Fibroblast of skin of scalp (primary cell): Measurements from ENCODE around the gene TRIP10.
A peak's percentile ranks its signal among the peaks of the same experiment; 100 is the strongest.
"Not testable (repeated sequence)": the region's sequence is repeated elsewhere in the genome, so short reads cannot be mapped to it uniquely, and the experiment has no call there.

ENCODE experiments used
- DNase-seq: peaks from one replicate; pipeline ENCODE4 v3.0.0-alpha.2; 2013

The TRIP10 gene

DNA sequence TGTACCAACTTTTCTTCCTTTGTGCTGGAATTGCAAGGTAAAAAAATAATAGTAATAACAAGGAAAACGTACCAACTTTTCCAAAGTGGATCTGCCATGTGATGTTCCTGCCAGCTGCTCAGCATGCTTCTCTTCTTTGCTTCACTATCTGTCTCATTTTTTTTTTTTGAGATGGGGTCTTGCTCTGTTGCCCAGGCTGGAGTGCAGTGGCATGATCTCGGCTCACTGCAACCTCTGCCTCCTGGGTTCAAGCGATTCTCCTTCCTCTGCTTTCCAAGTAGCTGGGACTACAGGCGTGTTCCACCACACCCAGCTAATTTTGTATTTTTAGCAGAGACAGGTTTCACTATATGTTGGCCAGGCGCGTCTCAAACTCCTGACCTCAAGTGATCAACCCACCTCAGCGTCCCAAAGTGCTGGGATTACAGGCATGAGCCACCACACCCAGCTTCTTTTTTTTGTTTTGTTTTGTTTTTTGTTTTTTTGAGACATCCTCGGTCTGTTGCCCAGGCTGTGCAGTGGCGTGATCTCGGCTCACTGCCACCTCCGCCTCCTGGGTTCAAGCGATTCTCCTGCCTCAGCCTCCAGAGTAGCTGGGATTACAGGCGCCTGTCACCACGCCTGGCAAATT lies 60.8 kb downstream of the TRIP10 start:
- not testable (repeated sequence) for DNase-seq

DNA sequence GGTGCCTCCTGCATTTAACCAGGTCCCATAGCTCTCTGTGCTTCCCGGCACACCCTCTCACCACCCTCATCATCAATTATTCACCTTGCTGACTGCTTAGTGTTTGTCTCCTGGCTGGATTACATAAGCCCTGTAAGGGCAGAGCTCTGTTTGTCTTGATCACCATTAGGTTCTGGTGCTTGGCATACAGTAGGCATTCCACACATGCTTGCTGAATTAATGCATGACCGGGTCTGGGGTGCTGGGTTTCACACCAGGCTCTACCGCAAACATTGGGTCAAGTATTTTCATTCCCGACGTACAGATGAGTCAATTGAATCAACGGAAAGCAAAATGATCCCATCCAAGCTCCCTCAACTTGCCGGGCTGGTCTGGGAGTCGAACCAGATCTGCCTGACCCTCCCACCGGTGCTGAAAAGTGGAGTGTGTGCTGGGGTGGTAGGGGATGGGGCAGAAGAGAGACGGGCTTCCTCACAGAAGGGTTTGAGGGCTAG lies 61.6 kb downstream of the TRIP10 start:
- peak; percentile 53 for DNase-seq
